Spinal cord (tissue), 10 donors: ENCODE results near the gene ACSL1. TPM values are rescaled to one million over a fixed set of nuclear protein-coding genes. Genes with fewer than 3 reads are reported as not detected.

Experiments used
- DNase-seq, 6 donors: peaks; one replicate each; pipeline versions ENCODE4 v3.0.0 to v3.0.0-alpha.2; 2013 to 2015; ENCODE audit warnings: low spot score in 6 of 6, low read depth in 4 of 6
- H3K27ac ChIP-seq: one replicate; pipeline ENCODE4 v1.5.1; 2013; ENCODE audit warnings: low read depth, low read length, control low read depth
- H3K27me3 ChIP-seq: one replicate; pipeline ENCODE4 v1.6.1; 2013; ENCODE audit warnings: low read length; ENCODE audit not compliant: control insufficient read depth, insufficient read depth
- H3K36me3 ChIP-seq: one replicate; pipeline ENCODE4 v1.6.1; 2013; ENCODE audit warnings: low read length; ENCODE audit not compliant: control insufficient read depth, insufficient read depth
- H3K4me1 ChIP-seq: one replicate; pipeline ENCODE4 v1.6.1; 2013; ENCODE audit warnings: low read length; ENCODE audit not compliant: control insufficient read depth, insufficient read depth
- H3K4me3 ChIP-seq: one replicate; pipeline ENCODE4 v1.5.1; 2013; ENCODE audit warnings: low read depth, low read length, control low read depth
- H3K9me3 ChIP-seq: one replicate; pipeline ENCODE4 v1.6.1; 2013; ENCODE audit warnings: low read length; ENCODE audit not compliant: control insufficient read depth, insufficient read depth
- WGBS: methylation state at CpG from one replicate; pipeline ENCODE4 v1.1.5; 2013; ENCODE audit warnings: missing lambda C conversion rate; ENCODE audit not compliant: insufficient coverage; 5-methylcytosine and 5-hydroxymethylcytosine counted together
- polyA plus RNA-seq, 2 donors: library from polyadenylated mRNA; unstranded; fragments of 120-200 nt; gene quantifications; one replicate each; pipeline ENCODE4 v1.2.1, GENCODE V29; 2013; ENCODE audit not compliant: insufficient read length in 2 of 2
- total RNA-seq, 2 donors: library from RNA; depleted of rRNA in 1 of 2; stranded (reverse); fragments of 120-200 nt in 1 of 2; fragments of >200 nt in 1 of 2; gene quantifications; one replicate each; pipeline versions ENCODE4 v1.2.3 to v1.2.4, GENCODE V29; 2013 to 2014
- donor health status: healthy.

Gene ACSL1
- total and polyA plus RNA-seq, 4 donors = 28.9 to 62.7 (median 29.9) TPM

GRCh38 chr4:184765473-184766340, 60.1 kb downstream of the ACSL1 start:
- Histone ChIP-seq H3K27ac (no peak overlapping the region), H3K4me3 (no peak overlapping the region), H3K9me3 (no peaks in the 10 kb centered on the region), H3K36me3 (peaks cover 15% of the 10 kb centered on the region), H3K27me3 (no peaks in the 10 kb centered on the region), H3K4me1 (peaks cover 4% of the 10 kb centered on the region)
- WGBS = 77% methylated on average over 14 of the region's 21 CpGs
- no peak for DNase-seq

GRCh38 chr4:184764601-184765000, 61.2 kb downstream of the ACSL1 start:
- Histone ChIP-seq H3K27me3 (no peaks in the 10 kb centered on the region), H3K4me3 (no peak overlapping the region), H3K27ac (no peak overlapping the region), H3K9me3 (no peaks in the 10 kb centered on the region), H3K36me3 (peaks cover 15% of the 10 kb centered on the region), H3K4me1 (peaks cover 4% of the 10 kb centered on the region)
- 90% methylated on average over 4 of the region's 4 CpGs for WGBS
- DNase-seq = no peak

DNA sequence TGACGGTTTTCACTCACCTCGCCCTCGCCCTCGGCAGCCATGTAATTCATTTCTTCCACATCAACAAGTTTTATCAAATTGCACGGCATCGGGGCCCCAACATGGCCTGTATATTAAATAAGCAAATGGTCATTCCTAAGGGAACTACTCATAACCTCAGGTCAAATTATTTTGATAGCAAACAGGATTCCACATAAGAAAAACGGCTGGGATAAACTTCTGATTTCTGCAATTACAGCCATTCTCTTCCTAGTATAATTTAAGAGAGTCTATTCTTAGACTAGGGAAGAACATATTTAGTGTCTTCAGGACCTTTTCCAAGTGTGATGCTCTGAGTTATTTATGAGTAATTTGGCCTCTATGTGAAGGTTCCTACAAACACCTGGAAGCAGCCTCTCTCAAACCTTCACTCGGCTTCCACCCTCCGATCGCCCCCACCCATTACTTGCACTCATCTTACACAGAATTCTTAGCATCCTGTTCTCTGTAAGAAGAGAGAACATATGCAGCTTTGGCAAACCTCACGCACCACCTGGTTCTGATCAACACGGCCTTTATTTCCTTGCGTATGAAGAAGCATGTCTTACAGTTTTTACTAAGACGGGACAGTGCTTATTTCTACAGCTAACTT, 62.5 kb downstream of the ACSL1 start:
- H3K27me3 ChIP-seq = no peaks in the 10 kb centered on the region
- 76% methylated on average over 7 of the region's 14 CpGs for WGBS
- H3K9me3 ChIP-seq = no peaks in the 10 kb centered on the region
- H3K4me1 ChIP-seq = peaks cover 4% of the 10 kb centered on the region
- peaks cover 15% of the 10 kb centered on the region for H3K36me3 ChIP-seq
- H3K27ac ChIP-seq = no peak overlapping the region
- DNase-seq = peak in 1 of 6 donors; percentile 74
- no peak overlapping the region for H3K4me3 ChIP-seq

DNA sequence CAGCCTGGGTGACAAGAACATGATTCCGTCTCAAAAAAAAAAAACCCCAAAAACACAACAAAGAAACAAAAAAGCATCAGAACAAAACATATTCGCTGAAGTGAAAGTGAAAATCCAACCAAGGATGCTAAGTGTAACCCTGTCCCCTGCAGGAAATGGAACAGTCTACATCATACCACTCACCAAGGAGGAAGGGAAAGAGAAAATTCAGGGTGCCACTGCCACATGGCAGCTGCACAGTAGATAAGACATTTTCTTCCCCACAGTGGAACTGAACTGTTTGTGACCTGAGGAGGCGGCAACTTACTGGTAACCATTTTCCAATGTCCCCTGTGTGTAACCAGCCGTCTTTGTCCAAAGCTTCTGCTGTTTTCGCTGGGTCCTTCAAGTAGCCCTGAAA, 63.7 kb downstream of the ACSL1 start:
- Histone ChIP-seq H3K4me3 (no peak overlapping the region), H3K4me1 (peaks cover 4% of the 10 kb centered on the region), H3K27me3 (no peaks in the 10 kb centered on the region), H3K9me3 (no peaks in the 10 kb centered on the region), H3K27ac (no peak overlapping the region), H3K36me3 (peaks cover 11% of the 10 kb centered on the region)
- no peak for DNase-seq
- 100% methylated on average over 3 of the region's 5 CpGs for WGBS

DNA sequence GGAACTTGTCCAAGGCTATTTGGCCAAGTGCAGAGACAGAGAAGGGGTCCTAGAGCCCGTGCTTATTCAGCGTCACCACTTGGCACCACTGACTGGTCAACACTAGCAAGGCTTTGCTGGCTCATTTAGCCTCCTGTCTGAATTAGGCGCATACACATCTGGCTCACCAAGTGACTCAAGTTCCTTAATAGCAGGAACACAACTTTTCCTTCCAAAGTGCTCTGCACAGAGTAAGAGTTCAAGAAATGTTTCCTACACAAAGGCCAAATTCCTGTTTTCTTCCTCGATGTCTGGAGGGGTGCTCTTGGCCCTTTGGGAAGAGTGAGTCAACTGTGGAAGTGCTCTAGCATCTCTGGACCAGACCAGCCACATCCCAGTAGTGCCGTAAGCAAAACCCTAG, 65.1 kb downstream of the ACSL1 start:
- peaks cover 7% of the 10 kb centered on the region for H3K36me3 ChIP-seq

DNA sequence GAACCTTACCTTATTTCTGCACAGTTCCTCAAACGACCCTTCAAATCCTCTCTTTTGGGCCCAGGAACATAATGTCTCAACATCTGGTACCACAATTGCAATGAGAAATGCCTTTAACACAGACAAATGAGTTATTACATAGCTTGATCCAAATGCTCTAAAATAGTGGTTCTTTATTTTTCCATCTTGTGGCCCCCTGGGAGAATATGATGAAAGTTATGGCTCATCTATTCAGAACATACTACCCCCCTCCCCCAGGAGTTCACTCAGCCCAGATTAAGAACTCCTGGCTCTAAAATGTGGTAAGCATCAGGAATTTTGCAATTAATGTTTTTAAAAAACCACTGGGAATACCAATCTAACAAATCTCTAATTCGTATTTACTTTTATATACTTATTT, 68.0 kb downstream of the ACSL1 start:
- Histone ChIP-seq H3K36me3 (peaks cover 7% of the 10 kb centered on the region), H3K4me1 (peaks cover 2% of the 10 kb centered on the region), H3K27ac (no peak overlapping the region), H3K27me3 (no peaks in the 10 kb centered on the region), H3K4me3 (no peak overlapping the region), H3K9me3 (no peaks in the 10 kb centered on the region)
- DNase-seq = no peak
- no CpG with 5 or more reads among the region's 2 CpGs for WGBS

More for the DNA sequence above, 65.1 kb downstream of the ACSL1 start:
- DNase-seq = no peak
- Histone ChIP-seq H3K4me1 (peaks cover 4% of the 10 kb centered on the region), H3K27me3 (no peaks in the 10 kb centered on the region), H3K27ac (no peak overlapping the region), H3K9me3 (no peaks in the 10 kb centered on the region), H3K4me3 (no peak overlapping the region)
- WGBS = 94% methylated on average over 4 of the region's 5 CpGs

GRCh38 chr4:184756399-184756798, 69.4 kb downstream of the ACSL1 start:
- H3K9me3 ChIP-seq = no peaks in the 10 kb centered on the region
- H3K27ac ChIP-seq = no peak overlapping the region
- 83% methylated on average over 3 of the region's 6 CpGs for WGBS
- no peaks in the 10 kb centered on the region for H3K4me1 ChIP-seq
- H3K4me3 ChIP-seq = no peak overlapping the region
- no peaks in the 10 kb centered on the region for H3K27me3 ChIP-seq
- no peak for DNase-seq
- H3K36me3 ChIP-seq = peaks cover 4% of the 10 kb centered on the region

DNA sequence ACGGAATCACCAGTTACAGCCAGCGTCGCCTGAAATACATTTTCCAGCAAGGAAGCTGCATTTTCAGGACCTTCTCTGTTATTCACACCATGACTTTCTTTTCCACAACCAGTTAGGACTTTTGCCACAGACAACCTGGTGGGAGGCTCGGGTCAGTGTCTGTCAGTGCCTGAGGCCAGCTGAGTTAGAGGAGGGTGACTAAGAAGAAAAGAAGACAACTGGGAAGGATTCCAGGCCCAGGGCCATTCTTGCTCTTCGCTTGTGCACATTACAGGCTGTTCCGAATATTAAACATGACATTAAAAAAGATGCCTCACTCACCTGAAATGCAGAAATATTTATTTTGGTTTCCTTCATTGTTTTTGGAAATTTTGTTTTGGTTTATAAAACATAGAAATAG, 70.5 kb downstream of the ACSL1 start:
- no peaks in the 10 kb centered on the region for H3K4me1 ChIP-seq
- H3K4me3 ChIP-seq = no peak overlapping the region
- no peaks in the 10 kb centered on the region for H3K27me3 ChIP-seq
- H3K27ac ChIP-seq = no peak overlapping the region
- no peaks in the 10 kb centered on the region for H3K9me3 ChIP-seq
- 100% methylated on average over 1 of the region's 6 CpGs for WGBS
- H3K36me3 ChIP-seq = peaks cover 4% of the 10 kb centered on the region
- no peak for DNase-seq

GRCh38 chr4:184752496-184753275, 73.1 kb downstream of the ACSL1 start:
- no peaks in the 10 kb centered on the region for H3K4me1 ChIP-seq
- 100% methylated on average over 2 of the region's 9 CpGs for WGBS

More at GRCh38 chr4:184752496-184753275, 73.1 kb downstream of the ACSL1 start:
- no peaks in the 10 kb centered on the region for H3K9me3 ChIP-seq
- peaks cover 8% of the 10 kb centered on the region for H3K36me3 ChIP-seq
- no peak overlapping the region for H3K27ac ChIP-seq
- H3K27me3 ChIP-seq = no peaks in the 10 kb centered on the region
- H3K4me3 ChIP-seq = no peak overlapping the region
- DNase-seq = no peak
